Measurements from ENCODE around the gene TPI1. TPM values are rescaled to one million over a fixed set of nuclear protein-coding genes. Genes with fewer than 3 reads are reported as not detected.
A peak's percentile ranks its signal among the peaks of the same experiment; 100 is the strongest.

TPI1 gene
- total RNA-seq, 1 donor from 2014 or later: 499 TPM

DNA sequence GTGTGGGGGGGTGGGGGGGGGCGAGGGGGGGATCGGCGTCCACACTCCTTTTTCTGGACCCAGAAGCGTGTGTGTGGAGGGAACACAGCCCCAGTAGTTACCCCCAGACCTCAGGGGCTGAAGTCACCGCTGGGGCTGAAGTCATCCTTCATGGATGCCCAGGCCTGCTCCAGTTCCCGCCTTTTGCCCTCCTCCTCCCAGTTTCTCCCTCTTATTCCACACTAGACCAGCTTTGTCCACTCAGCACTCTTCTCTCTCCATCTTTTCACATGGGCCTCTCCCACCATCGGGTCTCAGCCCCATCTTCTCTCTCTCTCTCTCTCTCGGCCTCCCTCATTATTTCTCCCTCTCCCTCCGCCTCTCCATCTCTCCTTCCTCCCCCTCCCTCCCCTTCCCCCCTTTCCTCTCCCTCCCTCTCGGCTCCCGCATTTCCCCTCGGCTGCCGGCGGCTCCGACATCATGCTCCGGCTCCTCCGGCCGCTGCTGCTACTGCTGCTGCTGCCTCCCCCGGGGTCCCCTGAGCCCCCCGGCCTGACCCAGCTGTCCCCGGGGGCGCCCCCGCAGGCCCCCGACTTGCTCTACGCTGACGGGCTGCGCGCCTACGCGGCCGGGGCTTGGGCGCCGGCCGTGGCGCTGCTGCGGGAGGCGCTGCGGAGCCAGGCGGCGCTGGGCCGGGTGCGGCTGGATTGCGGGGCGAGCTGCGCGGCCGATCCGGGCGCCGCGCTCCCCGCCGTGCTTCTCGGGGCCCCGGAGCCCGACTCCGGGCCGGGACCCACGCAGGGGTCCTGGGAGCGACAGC, 39.1 kb upstream of the TPI1 start, which contains the start of gene P3H3:
Gene P3H3, plus strand, starts transcription at position 426 of the 799 bp plus-strand sequence. Its CDS starts 34 bp downstream, at position 460.
- Histone ChIP-seq H3K4me3 (ENCODE audit: low read depth, low read length) (peak within 1 kb of the TSS; percentile 86), H3K36me3 (ENCODE audit: control insufficient read depth, insufficient read depth, low read length) (peaks cover 2% of the 10 kb centered on the region), H3K27me3 (ENCODE audit: control insufficient read depth, insufficient read depth, low read length) (peaks cover 2% of the 10 kb centered on the region)
- TF ChIP-seq, protein P1, sequence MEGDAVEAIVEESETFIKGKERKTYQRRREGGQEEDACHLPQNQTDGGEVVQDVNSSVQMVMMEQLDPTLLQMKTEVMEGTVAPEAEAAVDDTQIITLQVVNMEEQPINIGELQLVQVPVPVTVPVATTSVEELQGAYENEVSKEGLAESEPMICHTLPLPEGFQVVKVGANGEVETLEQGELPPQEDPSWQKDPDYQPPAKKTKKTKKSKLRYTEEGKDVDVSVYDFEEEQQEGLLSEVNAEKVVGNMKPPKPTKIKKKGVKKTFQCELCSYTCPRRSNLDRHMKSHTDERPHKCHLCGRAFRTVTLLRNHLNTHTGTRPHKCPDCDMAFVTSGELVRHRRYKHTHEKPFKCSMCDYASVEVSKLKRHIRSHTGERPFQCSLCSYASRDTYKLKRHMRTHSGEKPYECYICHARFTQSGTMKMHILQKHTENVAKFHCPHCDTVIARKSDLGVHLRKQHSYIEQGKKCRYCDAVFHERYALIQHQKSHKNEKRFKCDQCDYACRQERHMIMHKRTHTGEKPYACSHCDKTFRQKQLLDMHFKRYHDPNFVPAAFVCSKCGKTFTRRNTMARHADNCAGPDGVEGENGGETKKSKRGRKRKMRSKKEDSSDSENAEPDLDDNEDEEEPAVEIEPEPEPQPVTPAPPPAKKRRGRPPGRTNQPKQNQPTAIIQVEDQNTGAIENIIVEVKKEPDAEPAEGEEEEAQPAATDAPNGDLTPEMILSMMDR (IDR thresholded peaks at IDR 0.05; ENCODE audit: insufficient read depth, low read length, poor library complexity, severe bottlenecking): no peak
- no peak for DNase-seq (ENCODE audit: low read depth)

DNA sequence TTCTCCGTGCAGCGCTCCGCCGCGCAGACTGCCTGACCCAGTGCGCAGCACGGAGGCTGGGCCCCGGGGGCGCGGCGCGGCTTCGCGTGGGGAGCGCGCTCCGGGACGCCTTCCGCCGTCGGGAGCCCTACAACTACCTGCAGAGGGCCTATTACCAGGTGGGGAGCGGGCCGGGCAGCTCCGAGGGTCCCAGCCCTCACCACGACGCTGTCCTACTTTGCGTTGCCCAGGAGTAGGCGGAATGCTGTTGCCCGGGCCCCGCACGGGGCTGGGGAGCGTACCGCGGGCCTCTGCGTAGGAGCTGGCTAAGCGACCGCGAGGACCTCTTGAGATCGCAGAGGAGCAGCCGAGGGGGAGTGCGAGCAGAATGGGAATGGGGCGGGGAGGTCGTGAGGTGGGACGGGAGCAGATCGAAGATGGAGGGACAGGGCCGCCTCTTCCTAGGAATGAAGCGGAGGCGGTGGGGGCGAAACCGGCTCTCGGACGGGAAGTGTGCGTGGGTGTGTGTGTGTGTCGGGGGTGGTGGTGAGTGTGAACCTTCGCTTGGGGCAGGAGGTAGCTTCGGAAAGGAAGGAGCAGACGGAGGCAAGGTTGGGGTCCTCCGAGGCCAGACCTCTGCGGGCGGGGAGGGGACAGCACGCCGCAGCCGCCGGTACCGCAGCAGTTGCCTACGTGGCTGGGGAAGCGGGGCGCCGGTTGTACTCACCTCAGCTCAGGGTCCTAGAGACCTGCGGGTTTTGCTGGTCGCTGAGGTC, 38.4 kb upstream of the TPI1 start:
- TF ChIP-seq, protein P1 (IDR thresholded peaks at IDR 0.05; ENCODE audit: insufficient read depth, low read length, poor library complexity, severe bottlenecking): no peak
- peak overlapping the region; percentile 86 for H3K4me3 ChIP-seq (ENCODE audit: low read depth, low read length)
- H3K27me3 ChIP-seq (ENCODE audit: control insufficient read depth, insufficient read depth, low read length): no peaks in the 10 kb centered on the region
- no peak for DNase-seq (ENCODE audit: low read depth)
- peaks cover 2% of the 10 kb centered on the region for H3K36me3 ChIP-seq (ENCODE audit: control insufficient read depth, insufficient read depth, low read length)

DNA sequence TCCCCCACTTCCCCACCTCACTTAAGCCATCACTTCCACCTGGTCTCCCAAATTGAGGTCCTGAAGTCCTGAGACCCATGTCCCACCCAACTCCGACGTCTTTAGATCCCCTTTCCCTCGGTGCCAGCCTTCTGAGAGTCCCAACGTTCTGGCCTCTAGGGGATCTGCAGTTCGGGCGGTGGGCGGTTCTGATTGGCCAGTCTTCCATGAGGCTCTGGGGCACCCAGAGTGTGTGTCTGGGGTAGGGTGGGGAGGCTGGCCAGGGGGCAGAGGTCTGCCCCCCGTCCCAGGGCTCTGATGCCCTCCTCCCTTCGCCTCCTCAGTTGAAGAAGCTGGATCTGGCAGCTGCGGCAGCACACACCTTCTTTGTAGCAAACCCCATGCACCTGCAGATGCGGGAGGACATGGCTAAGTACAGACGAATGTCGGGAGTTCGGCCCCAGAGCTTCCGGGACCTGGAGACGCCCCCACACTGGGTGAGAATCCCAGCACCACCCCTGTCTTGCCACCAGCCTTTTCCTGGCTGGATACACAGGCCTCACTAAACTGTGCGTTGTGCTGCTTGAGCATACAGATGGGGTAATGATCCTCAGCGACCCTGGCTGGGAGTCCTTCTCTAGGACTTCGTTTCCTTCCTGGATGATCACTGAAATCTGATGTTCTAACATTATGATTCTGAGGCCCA, 37.7 kb upstream of the TPI1 start:
- Histone ChIP-seq H3K36me3 (ENCODE audit: control insufficient read depth, insufficient read depth, low read length) (peaks cover 2% of the 10 kb centered on the region), H3K27me3 (ENCODE audit: control insufficient read depth, insufficient read depth, low read length) (no peaks in the 10 kb centered on the region), H3K4me3 (ENCODE audit: low read depth, low read length) (peak overlapping the region; percentile 86)
- TF ChIP-seq, protein P1 (IDR thresholded peaks at IDR 0.05; ENCODE audit: insufficient read depth, low read length, poor library complexity, severe bottlenecking): peak; percentile 32
- no peak for DNase-seq (ENCODE audit: low read depth)

- no peak for DNase-seq (ENCODE audit: low read depth)
- TF ChIP-seq, protein P1 (IDR thresholded peaks at IDR 0.05; ENCODE audit: insufficient read depth, low read length, poor library complexity, severe bottlenecking): no peak
- no peaks in the 10 kb centered on the region for H3K27me3 ChIP-seq (ENCODE audit: control insufficient read depth, insufficient read depth, low read length)
- H3K36me3 ChIP-seq (ENCODE audit: control insufficient read depth, insufficient read depth, low read length): peaks cover 2% of the 10 kb centered on the region
- H3K4me3 ChIP-seq (ENCODE audit: low read depth, low read length): no peak overlapping the region
These were observed 36.9 kb upstream of the TPI1 start for GRCh38 chr12:6830286-6830890.

- Histone ChIP-seq H3K4me3 (ENCODE audit: low read depth, low read length) (no peak overlapping the region), H3K36me3 (ENCODE audit: control insufficient read depth, insufficient read depth, low read length) (peaks cover 2% of the 10 kb centered on the region), H3K27me3 (ENCODE audit: control insufficient read depth, insufficient read depth, low read length) (no peaks in the 10 kb centered on the region)
- no peak for DNase-seq (ENCODE audit: low read depth)
- TF ChIP-seq, protein P1 (IDR thresholded peaks at IDR 0.05; ENCODE audit: insufficient read depth, low read length, poor library complexity, severe bottlenecking): no peak
These were observed 36.3 kb upstream of the TPI1 start for GRCh38 chr12:6830999-6831398.

Measured in kidney epithelial cell (primary cell).